ENCODE measurements around the gene TMCC3. TPM values are rescaled to one million over a fixed set of nuclear protein-coding genes. Genes with fewer than 3 reads are reported as not detected.

Gene TMCC3
- total RNA-seq, 2 experiments from 2014 or later = 5.7 to 9.4 TPM

- no peaks in the 10 kb centered on the region for H3K36me3 ChIP-seq (ENCODE audit: insufficient read depth, low read length)
- H3K4me1 ChIP-seq (ENCODE audit: insufficient read depth, low read length, poor library complexity, severe bottlenecking) = peaks cover 14% of the 10 kb centered on the region
- no peaks in the 10 kb centered on the region for H4K20me1 ChIP-seq (ENCODE audit: insufficient read depth, low read length)
- BruUV-seq (replicated peaks) = no TSS peak
- intact Hi-C loops (cut with micrococcal nuclease; ENCODE audit: unreplicated experiment) = no loop called here
- DNase-seq (ENCODE audit: low spot score) = no peak
- ChIA-PET CTCF (ENCODE audit: unreplicated experiment) (no interaction called here), POLR2A (no interaction called here)
- no peak overlapping the region for H2AFZ ChIP-seq (ENCODE audit: low read length)
- TF ChIP-seq CTCF (conservative IDR thresholded peaks at IDR 0.05; ENCODE audit: low read length) (no peak), EZH2phosphoT487 (IDR thresholded peaks at IDR 0.05; ENCODE audit: borderline replicate concordance, low read depth, low read length) (no peak)
- no peaks in the 10 kb centered on the region for H3K9me3 ChIP-seq (ENCODE audit: low read length)
- H3K4me2 ChIP-seq (ENCODE audit: low read length) = no peak overlapping the region
- H3K79me2 ChIP-seq (ENCODE audit: insufficient read depth, low read depth, low read length) = no peaks in the 10 kb centered on the region
- H3K9me2 ChIP-seq (ENCODE audit: insufficient read depth, low read length) = no peaks in the 10 kb centered on the region
- H3K27ac ChIP-seq (ENCODE audit: low read depth, low read length, poor library complexity, severe bottlenecking) = no peak overlapping the region
- no peak overlapping the region for H3K4me3 ChIP-seq (ENCODE audit: low read depth, low read length, poor library complexity, severe bottlenecking)
Measured at GRCh38 chr12:94687891-94688290, 37.5 kb upstream of the TMCC3 start.

- no peak overlapping the region for H3K4me2 ChIP-seq (ENCODE audit: low read length)
- H3K9me2 ChIP-seq (ENCODE audit: insufficient read depth, low read length) = no peaks in the 10 kb centered on the region
- no peaks in the 10 kb centered on the region for H3K9me3 ChIP-seq (ENCODE audit: low read length)
- intact Hi-C loops (cut with micrococcal nuclease; ENCODE audit: unreplicated experiment) = no loop called here
- no peaks in the 10 kb centered on the region for H3K79me2 ChIP-seq (ENCODE audit: insufficient read depth, low read depth, low read length)
- no peak overlapping the region for H2AFZ ChIP-seq (ENCODE audit: low read length)
- no peak for DNase-seq (ENCODE audit: low spot score)
- ChIA-PET CTCF (ENCODE audit: unreplicated experiment) (no interaction called here), POLR2A (no interaction called here)
- H4K20me1 ChIP-seq (ENCODE audit: insufficient read depth, low read length) = no peaks in the 10 kb centered on the region
- peaks cover 20% of the 10 kb centered on the region for H3K4me1 ChIP-seq (ENCODE audit: insufficient read depth, low read length, poor library complexity, severe bottlenecking)
- BruUV-seq (replicated peaks) = no TSS peak
- no peak overlapping the region for H3K27ac ChIP-seq (ENCODE audit: low read depth, low read length, poor library complexity, severe bottlenecking)
- no peak for TF ChIP-seq CTCF (conservative IDR thresholded peaks at IDR 0.05; ENCODE audit: low read length)
- no peak for TF ChIP-seq EZH2phosphoT487 (IDR thresholded peaks at IDR 0.05; ENCODE audit: borderline replicate concordance, low read depth, low read length)
- no peaks in the 10 kb centered on the region for H3K36me3 ChIP-seq (ENCODE audit: insufficient read depth, low read length)
- no peak overlapping the region for H3K4me3 ChIP-seq (ENCODE audit: low read depth, low read length, poor library complexity, severe bottlenecking)
Measured at GRCh38 chr12:94686834-94687628, 36.7 kb upstream of the TMCC3 start.

GRCh38 chr12:94684416-94685142 lies 34.2 kb upstream of the TMCC3 start:
- Histone ChIP-seq H3K9me3 (ENCODE audit: low read length) (no peaks in the 10 kb centered on the region), H3K27ac (ENCODE audit: low read depth, low read length, poor library complexity, severe bottlenecking) (no peak overlapping the region), H3K36me3 (ENCODE audit: insufficient read depth, low read length) (no peaks in the 10 kb centered on the region), H3K4me3 (ENCODE audit: low read depth, low read length, poor library complexity, severe bottlenecking) (no peak overlapping the region), H4K20me1 (ENCODE audit: insufficient read depth, low read length) (no peaks in the 10 kb centered on the region), H3K4me2 (ENCODE audit: low read length) (no peak overlapping the region), H2AFZ (ENCODE audit: low read length) (no peak overlapping the region), H3K4me1 (ENCODE audit: insufficient read depth, low read length, poor library complexity, severe bottlenecking) (peaks cover 15% of the 10 kb centered on the region), H3K9me2 (ENCODE audit: insufficient read depth, low read length) (no peaks in the 10 kb centered on the region), H3K79me2 (ENCODE audit: insufficient read depth, low read depth, low read length) (no peaks in the 10 kb centered on the region)
- POLR2A ChIA-PET = interaction anchor here (1.7 kb wide), 1 partner anchor 11 kb away, joined by 4 read pairs; no protein-coding TSS in a partner anchor
- TF ChIP-seq CTCF (conservative IDR thresholded peaks at IDR 0.05; ENCODE audit: low read length) = no peak
- no peak for TF ChIP-seq EZH2phosphoT487 (IDR thresholded peaks at IDR 0.05; ENCODE audit: borderline replicate concordance, low read depth, low read length)
- intact Hi-C loops (cut with micrococcal nuclease; ENCODE audit: unreplicated experiment) = no loop called here
- no TSS peak for BruUV-seq (replicated peaks)
- DNase-seq (ENCODE audit: low spot score) = no peak
- CTCF ChIA-PET (ENCODE audit: unreplicated experiment) = no interaction called here

Data from OCI-LY7 (cell line).